Measurements from ENCODE around the gene GPC5.

- TF ChIP-seq EZH2 (IDR thresholded peaks at IDR 0.05; ENCODE audit: insufficient read depth, poor library complexity, severe bottlenecking) (no peak), EZH2phosphoT487 (IDR thresholded peaks at IDR 0.05; ENCODE audit: insufficient read depth, low read depth) (no peak)
These were observed 1014.1 kb downstream of the GPC5 start for GRCh38 chr13:92412481-92412880.

All from GM23248 (cell line).